ENCODE results near the gene HECW1. TPM values are rescaled to one million over a fixed set of nuclear protein-coding genes. Genes with fewer than 3 reads are reported as not detected.

HECW1 gene
- total RNA-seq, 1 experiment from 2014 or later = 6.7 TPM

DNA sequence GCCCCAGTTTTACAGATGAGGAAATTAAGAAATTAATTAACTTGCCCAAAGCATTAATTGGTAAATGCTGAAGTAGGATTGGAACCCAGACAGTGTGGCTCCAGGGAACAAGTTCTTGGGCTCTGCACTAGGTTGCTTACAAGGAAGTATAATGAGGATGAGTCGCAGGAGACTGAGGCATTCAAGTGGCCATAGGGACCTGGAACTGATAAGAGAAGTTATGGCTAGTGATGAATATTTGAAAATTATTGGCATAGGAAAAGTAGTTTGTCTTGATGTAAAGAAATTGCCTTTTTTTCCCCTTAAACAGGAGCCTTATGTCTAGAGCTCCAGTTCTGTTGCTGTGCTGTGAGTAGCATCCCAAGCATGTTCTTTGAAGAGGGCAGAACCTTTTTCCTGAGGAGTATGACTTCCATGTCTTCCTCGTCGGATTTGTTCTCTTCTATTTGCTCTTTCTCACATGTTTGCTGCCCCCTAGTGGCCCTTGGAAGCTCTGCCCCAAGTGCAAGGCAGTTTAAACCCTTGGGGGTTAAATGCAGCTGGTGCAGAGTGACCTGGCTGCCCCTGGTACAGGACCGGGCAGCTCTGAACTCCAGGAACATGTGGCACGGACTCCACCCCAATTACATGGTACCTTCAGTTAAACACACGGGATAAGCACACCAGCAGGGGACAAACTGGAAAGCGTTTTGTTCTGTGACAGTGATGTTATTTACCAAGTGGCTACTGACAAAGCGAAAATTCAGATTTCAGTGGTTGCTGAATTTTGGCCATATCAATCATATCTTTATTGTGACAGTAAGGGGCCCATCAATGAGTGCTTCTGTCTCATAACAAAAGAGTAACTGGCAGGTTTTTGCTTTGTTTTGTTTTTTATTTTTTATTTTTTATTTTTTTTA is 148.8 kb downstream of the HECW1 start:
- peak; percentile 83 for DNase-seq (ENCODE audit: low read depth)

DNA sequence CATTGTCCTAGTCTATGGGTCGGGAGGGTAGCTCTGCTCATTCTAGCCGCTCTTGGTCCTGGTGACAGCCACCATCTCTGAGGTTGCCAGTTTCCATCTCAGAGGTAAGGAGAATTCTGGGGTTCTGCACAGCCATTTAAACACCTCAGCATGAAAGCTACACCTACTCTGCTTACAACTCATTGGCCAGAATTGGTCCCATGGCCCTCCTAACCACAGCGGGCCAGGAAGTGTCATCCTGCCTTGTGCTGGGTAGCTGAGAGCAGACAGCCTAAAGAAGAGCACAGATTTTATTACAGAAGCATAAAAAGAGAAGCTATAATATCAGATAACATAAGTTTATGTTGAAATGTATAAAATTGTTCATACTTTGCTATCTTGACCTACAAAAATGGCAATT is 152.7 kb downstream of the HECW1 start:
- no peak for DNase-seq (ENCODE audit: low read depth)

DNA sequence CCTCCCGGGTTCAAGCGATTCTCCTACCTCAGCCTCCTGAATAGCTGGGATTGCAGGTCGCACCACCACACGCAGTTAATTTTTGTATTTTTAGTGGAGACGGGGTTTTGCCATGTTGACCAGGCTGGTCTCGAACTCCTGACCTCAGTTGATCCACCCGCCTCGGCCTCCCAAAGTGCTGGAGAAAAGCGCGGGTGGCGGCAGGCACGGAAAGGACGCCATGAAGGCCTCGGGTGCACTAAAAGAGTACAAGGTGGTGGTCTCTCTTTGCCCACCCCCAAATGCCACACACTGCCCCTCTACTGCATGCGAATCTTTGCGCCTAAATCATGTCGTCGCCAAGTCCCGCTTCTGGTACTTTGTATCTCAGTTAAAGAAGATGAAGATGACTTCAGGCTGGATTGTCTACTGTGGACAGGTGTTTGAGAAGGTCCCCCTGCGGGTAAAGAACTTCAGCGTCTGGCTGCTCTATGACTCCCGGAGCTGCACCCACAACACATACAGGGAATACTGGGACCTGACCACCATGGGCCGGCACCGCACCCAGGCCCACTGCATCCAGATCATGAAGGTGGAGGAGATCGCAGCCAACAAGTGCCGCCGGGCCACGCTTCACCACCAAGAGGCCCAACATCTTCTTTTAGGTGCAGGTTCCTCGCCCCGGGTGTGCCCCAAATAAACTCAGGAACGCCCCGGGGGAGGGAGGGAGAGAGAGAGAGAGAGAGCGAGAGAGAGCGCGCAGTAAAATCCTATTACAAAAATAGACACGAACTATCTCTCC is 161.7 kb downstream of the HECW1 start:
- DNase-seq (ENCODE audit: low read depth) = no peak

DNA sequence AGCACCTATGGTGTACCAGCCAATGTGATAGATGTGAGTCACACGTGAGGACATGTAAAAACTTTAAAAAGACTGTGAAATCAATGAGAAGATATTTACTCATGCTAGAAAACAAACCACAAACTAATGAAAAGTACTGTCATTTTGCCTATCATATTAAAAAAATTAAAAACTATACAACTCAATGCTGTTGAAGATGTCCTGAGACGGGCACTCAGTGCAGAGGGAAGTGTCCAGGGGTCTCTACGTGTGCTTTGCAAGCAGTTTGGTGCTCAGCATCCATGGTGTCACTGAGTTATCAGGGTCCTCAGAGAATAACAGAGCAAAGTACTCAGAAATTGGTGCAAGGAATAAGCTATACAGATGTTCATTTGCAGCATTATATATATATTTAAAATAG is 162.3 kb downstream of the HECW1 start:
- no peak for DNase-seq (ENCODE audit: low read depth)

DNA sequence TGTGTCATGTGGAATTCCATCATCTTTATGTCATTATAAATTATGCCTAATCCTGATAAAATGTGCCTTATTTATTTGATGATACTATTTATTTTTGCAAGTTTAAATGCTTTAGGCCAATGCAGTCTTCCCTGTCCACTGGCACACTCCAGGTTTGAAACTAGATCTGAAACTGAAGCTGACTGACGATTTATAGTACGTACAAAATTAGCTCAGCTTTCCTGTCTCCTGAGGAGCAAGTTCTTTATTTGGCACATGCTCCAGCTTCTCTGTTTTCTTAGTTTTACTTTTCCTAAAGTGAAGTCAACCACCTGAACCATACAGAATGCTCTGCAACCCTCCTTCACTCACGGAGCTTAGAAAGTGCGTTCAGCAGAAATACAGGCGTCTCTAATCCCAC is 164.1 kb downstream of the HECW1 start:
- no peak for DNase-seq (ENCODE audit: low read depth)

DNA sequence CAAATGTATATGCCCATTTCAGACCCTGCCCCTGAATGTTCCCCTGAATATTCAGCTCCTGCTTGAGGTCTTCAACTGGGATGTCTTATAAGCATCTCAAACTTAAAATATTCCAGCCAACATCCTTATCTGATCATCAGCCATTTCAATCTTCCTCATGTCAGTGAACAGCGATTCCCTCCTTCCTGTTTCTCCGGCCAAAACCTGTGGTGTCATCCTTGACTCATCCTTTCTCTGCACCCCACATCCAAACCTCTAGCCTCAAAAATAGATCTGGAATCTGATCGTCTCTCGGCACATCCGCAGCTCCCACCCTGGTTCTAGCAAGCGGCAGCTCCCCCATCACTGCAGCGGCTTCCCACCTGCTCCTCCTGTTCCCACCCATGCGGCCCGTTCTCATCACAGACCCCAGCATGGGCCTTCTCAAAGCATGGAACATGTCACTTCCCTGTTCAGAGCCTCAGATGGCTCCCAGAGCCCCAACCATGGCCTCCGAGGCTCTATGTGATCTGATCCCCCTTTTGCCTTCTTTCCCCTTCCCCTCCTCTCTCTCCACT is 165.7 kb downstream of the HECW1 start:
- peak; percentile 66 for DNase-seq (ENCODE audit: low read depth)

DNA sequence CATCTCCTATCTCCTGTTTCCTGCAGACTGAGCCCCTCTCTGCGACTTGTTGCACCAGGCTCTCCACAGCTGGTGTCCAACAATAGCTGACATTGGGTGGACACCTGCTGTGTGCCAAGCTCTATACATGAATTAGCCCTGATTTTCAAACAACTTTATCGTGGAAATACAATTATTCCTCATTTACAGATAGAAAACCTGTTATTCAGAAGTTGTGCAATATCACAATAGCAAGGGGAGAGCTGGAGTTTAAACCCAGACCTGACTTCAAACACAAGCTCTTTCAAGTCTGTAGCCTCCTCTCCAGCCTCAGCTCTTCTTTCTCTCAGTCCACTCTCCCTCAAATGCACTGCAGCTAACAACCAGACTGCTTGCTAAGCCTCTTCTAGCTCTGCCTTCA is 168.8 kb downstream of the HECW1 start:
- no peak for DNase-seq (ENCODE audit: low read depth)

DNA sequence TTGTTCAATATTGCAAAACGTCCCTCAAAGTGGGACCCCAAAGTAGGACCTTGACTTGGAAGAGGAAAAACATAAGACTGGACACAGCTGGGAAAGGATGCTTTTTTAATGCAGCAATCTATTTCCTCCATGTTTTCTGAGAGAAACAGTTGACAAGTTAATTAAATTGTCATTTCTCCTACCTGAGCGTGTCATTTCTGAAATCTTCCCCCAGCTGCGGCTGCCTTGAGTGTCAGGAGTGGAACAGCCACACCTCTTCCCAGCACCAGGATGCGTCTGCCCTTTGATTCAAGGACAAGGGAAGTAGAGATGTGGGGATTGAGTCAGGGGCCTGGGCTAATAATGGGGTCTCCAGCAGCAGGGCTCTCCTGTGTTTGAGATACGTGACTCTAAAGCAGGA is 171.3 kb downstream of the HECW1 start:
- DNase-seq (ENCODE audit: low read depth) = no peak

DNA sequence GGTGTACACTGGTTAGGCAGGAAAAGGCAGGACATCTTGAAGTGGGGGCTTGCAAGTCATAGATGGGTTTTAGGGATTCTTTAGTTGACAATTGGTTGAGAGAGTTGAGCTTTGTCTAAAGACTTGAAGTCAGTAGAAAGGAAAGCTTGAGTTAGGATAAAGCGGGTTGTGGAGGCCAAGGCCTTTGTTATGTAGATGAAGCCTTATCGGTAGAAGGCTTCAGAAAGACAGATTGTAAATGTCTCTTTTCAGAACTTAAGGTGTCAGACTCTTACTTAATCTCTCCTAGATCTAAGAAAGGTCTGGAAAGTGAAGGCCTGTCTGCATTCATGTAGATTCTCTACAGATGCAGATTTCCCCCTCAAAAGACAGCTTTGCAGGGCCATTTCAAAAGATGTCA is 177.4 kb downstream of the HECW1 start:
- no peak for DNase-seq (ENCODE audit: low read depth)

DNA sequence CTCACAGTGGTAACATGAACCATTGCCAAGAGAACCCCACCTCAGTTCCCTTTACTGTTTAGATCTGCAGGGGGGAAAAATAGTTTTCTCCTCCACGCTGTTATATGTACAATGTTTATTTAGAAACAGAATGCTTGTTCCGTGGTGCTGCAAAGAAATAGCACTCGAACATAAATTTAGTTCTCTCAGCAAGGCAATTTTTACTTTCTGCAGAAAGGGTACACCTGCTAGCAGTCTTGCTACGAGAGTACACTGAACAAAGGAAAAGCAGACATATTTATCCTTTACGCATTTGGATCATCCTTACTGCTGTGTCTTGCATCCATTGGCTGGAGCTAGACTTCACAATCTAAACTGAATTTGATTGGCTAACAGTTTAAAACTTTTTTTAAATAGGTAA is 178.5 kb downstream of the HECW1 start:
- DNase-seq (ENCODE audit: low read depth) = no peak

DNA sequence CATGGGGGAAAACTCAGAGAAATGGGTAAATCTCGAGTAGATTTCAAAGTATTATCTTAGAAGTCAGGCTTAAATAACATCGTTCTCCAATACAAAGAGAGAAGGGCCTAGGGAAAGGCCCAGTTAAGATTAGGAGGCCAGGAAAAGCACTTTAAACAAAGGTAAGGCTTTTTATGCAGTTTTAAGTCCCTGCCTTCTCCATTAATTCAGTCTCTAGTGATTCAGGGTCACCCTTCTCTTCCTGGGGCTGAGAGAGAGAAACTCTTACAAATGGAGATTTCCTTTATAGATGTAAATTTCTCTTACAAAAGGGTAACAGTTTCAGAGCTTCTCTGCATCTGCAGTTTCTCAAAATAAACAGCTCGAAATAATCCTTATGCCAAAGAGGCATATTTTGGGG is 179.3 kb downstream of the HECW1 start:
- no peak for DNase-seq (ENCODE audit: low read depth)

DNA sequence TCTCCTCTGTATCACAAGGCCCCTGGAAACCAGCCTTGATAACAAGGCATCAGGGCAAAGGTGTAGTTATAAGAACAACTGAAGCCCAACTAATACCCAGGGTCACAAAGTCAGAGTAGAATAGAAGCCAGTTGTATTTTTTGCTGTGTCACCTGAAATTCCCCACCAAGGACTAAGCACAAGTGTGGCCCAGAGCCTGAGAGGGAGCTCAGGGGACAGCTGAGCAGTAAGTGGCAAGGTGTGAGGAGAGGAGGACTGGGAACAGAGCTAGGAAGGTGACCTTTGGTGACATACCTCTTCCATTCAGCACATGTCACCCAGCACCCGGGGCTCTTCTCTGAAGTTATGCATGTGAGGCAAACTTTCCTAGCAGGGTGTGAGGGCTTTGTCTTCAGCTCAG is 179.9 kb downstream of the HECW1 start:
- no peak for DNase-seq (ENCODE audit: low read depth)

DNA sequence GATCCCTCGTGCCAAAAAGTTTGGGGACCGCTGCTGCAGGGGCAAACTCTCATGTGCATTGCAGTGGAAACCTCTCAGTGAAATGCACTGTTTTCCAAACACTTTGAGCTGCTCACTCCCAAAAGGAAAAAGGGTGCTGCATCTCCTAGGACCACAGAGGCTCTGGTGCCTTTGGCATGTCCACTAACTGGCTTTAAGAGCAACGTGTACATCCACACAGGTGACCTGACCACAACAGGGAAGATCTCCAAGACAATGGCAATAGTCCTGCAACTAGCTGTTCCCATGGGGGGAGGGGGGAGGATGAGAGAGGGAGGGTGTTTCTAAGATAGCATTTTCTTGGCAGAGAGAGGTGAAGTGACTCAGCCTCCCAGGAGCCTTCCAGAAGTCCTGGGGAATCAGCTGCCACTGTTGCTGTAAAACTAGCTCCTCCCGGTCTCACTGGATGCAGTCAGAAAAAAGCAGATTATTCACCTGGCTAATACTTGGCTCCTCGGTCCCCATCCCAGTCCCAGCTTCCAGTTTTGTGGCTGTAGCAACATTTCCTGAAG is 181.7 kb downstream of the HECW1 start:
- peak; percentile 91 for DNase-seq (ENCODE audit: low read depth)

DNA sequence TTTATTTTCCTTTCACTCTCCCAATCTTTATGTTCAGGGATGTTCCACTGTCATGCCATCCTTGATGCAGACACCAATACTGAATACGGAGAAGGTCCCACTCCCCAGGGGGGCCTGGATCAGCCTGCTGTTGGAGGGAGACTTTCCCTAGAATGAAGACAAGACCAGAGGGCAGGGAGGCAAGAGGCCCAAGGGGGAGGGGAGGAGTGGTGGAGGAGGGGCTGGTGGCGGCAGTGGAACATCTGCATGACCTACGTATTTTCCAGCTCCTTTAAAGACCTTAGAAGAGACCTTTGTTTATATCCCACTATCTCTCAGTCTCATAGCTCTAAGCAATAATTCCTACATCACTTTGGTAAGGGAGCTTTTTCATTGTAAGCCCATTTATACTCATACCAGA is 183.0 kb downstream of the HECW1 start:
- DNase-seq (ENCODE audit: low read depth) = no peak

DNA sequence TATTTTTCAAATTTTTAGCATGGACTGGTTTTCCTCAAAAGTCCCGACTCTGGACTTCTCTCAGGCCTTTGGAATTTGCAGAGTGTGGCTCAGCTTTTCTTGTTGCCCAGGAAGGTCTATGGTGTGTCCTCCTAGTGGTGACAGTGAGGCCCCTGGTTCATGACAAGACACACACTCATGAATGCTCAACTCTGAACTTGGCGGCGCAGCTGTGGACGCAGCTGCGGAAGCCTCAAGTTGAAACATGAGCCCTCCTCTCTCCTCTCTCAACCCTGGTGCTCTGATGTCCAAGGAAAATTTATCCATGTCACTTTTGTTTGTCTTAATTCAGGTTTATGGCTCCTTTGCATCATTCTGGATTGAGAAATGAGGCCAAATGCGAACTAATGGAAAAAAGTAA is 183.9 kb downstream of the HECW1 start:
- DNase-seq (ENCODE audit: low read depth) = no peak

DNA sequence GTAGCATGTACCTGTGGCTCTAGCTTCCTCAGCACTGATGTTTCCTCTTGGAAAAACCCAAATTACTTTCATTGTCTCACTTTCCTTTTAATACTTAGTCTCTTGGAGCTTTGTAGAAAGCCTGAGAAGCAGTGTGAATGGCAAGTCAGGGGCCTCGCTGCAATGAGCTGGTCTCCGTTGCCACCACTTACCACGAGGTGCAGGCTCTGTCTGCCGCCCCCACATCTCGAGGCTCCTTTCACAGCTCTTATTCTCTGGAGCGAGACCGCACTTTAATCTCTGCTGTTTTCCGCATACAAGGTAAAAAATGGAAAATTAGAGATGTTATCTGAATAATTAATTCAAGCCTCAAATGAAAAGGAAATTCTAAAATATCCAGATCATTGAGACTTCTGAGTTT is 186.2 kb downstream of the HECW1 start:
- DNase-seq (ENCODE audit: low read depth) = no peak

DNA sequence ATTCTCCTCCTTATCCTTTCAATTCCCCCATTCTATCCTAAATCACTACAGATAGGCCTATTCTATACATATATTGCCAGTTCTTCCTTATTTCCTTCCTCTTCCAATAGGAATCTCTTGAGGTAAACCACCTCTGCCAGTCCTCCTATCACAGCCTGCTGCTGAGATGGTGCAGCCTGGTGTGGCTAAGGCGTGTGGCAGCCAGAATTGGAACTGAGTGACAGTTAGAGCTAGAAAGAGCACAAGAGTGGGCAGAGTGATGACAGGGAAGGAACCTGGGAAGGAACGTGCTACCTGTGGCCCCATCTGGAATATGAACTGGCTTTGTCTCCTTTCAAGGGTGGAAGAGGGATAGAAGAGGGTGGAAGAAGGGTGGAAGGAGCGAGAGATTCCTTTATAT is 187.7 kb downstream of the HECW1 start:
- no peak for DNase-seq (ENCODE audit: low read depth)

DNA sequence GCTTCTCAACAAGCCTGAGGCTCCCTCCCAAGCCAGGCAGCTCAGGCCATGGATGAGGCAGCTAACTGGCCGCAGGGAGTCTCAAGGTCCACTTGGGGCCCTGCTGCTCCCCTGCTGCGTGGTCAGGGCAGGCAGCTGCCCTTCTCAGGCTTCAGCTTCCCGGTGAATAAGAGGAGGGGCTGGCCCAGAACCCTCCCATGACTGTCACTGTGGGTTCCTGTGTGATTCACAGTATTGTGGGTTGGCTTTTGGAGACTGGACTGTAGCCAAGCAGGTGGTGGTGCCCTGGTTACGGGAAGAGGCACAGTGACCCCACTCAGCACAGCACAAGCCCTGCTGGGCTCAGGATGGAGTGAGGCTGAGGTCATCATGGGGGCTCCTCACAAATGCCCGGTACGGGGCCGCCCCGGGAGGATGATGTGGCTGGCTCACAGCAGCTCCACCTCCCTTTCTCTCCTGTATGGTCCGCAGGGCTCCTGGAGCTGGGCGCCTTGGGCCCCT is 189.8 kb downstream of the HECW1 start:
- DNase-seq (ENCODE audit: low read depth) = peak; percentile 98

DNA sequence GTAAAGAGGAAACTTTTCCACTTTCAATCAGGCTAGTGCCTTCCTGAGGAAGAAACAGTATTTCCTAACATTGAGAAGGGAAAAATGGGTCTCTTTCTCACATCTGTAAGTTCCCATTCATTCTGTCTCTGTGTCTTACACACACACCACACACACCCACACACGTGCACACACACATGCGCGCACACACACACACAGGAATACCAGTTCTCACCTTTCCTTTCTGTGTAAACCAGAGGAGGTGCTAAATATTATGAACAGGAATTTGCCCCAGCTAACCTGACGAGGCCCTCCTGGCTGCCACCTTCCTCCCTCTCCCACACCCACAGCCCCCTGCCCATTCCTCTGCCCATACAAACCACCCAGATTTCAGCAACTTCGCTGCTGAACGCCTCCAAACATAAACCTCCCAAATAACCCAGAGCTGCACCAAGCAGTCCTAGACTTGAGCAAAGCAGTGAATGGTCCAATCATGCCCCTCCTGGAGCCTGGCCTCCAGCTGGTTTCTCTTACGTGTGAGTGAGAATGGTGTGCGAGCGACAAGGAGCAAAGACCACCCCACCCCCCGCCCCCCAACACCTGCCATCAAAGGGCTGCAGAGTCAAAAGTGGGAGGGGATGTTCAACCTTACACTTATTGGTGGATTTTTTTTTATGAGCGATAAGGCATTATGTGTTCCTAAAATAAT is 190.5 kb downstream of the HECW1 start:
- DNase-seq (ENCODE audit: low read depth) = no peak

DNA sequence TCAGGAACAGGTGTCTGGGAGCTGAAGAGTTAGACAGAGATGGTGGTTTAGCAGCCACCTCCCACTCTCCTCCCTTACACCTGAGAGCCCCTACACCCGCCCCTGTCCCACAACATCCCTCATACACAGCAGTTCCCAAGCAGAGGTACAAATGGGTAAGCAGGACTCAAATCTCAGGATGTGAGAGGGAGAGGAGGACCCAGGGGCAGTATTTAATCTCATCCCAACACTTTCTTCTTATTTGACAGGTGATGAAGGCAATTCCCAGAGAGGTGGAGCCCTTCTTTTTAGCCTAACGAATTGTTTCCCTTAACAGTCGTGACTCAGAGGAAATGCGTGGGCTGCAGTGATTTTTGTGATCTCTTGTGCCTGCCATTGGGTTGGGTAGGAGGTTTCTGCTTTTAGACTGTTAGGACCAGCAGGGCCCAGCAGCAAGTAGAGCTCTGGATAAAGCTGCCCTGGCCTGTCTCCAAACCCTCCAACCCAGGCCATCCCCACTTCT is 191.3 kb downstream of the HECW1 start:
- peak; percentile 60 for DNase-seq (ENCODE audit: low read depth)

DNA sequence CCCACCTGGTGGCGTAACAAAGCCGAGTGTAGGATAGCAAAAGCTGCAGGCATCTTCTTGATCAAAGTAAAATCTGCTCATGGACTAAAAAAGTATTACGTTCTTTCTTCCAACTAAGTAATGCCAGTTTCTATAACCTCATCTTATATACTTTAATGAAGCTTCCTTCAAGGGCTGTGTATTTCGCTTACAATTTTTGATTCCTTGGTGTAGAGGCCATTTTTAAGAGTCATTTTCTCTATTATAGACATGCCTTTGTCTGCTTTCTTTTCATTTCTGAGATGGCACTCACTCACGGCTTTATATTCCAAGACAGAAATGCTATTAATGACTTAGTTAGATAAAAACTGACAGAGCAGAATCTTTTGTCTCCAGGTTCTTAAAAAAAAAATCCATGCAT is 194.0 kb downstream of the HECW1 start:
- no peak for DNase-seq (ENCODE audit: low read depth)

DNA sequence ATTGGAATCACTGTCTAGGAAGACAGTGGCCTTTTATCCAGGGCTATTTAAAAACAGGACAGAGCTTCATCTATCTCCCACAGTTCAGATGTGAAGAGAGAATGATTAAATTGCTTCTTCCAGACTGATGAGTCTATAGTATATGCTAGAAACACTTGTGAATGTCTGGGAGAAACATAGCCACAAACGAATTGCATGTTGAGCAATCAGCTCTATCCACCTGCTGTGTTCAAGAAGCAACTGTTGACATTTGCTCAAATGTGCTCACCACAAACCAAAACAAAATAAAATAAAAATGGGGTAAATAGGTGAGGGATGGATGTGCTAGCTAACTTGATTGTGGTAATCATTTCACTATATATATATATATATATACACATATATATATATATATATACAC is 195.1 kb downstream of the HECW1 start:
- DNase-seq (ENCODE audit: low read depth) = no peak
